EL (cell line): Measurements from ENCODE around the gene PPBP.
"Not testable (repeated sequence)": the region's sequence is repeated elsewhere in the genome, so short reads cannot be mapped to it uniquely, and the experiment has no call there.

Source experiments
- DNase-seq: peaks from one replicate; pipeline ENCODE4 v3.0.0-alpha.2; 2016

The PPBP gene

DNA sequence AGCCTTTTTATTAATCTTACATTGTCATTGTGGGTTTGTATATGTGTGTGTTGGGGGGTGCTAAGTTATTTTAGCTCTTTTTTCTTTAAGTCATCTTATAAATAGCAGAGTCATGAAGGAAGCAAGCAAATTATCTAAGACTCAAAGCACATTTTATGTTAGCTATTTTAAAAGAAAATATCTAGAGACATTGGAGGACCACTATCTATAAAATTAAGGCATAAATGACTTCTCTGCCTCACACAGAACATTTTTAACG, 3.7 kb upstream of the PPBP start:
- DNase-seq: no peak

DNA sequence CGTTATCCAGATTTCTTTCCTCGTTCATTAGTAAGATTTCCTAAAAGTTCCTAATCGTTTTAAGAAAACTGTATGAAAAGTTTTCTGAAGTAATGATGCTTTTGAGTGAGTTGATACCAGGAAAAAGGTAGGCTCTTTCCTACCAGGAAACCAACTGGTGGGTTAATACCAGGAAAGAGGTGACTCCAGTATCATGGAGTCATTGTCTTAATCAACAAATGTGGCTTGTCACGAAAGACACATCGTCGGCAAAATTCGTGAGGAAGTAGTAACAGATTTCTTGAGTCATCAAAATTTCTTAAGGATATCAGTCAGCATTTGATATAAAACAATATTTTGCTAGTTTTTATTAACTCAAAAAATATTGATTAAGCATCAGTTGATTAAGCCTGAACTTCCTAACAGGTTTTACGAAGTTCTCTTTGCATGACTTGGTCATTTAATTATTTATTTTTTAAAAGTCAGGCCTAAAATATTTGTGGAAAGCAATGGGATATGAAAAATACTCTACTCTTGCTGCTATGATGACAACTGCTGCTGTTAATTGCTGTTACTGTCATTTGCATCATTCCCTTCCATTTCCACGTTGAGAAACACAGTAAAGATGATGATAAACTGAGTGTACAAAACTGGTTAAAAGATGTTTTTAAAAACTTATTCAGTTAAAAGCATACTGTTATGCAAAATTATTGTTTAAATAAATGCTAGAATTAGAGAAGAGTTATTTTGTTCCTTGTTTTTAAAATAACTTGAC, 3.2 kb upstream of the PPBP start:
- DNase-seq: no peak

DNA sequence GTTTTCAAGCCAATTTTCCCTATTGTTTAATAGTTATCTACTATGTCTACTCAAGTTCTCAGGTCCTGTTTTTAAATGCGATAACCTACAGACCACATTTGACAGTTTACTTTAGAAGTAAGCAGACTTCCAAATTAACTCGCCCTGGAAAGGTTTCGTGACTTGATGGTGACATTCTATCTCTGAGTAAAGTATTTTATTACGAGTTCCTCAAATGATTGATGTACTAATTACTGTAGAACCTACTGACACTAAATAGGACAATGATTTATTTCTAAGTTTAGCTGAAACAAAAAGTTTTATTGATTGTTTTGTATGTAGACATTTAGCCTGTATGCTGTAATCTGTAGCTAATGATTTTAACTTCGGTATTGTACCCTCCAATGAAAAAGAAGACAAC, 1.9 kb upstream of the PPBP start:
- no peak for DNase-seq

DNA sequence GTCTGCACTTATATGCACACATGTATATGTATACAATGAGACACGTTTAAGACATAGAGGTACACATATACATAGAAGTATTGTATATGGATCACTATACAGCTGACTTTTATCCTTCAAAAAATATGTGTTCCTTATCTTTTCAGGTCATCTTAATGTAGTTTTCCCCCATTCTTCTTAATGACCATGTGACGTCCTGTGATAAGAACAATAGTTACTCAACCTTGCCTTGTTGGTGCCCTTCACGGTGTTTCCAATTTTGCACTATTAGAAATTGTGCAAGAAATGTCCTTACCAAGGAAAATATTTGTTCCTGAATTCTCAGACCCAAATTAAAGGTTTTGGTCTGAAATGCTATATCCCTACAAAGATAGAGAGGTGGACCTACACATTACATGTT, 1.0 kb upstream of the PPBP start:
- DNase-seq: no peak

DNA sequence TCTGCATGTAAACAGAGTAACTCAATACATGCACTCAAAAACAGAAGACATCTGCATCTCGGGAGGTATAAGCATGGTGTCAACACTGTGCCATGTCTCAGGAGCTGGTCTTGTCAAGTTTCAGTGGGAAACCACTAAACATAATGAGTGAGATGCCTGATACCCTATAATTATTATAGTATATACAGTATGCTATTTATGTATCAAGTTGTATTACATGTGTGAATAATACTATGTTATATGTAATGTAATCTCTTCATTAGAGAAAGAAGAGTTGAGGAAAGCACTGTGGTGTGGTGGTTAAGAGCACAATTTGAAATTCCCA, 2.5 kb downstream of the PPBP start:
- DNase-seq: no peak

DNA sequence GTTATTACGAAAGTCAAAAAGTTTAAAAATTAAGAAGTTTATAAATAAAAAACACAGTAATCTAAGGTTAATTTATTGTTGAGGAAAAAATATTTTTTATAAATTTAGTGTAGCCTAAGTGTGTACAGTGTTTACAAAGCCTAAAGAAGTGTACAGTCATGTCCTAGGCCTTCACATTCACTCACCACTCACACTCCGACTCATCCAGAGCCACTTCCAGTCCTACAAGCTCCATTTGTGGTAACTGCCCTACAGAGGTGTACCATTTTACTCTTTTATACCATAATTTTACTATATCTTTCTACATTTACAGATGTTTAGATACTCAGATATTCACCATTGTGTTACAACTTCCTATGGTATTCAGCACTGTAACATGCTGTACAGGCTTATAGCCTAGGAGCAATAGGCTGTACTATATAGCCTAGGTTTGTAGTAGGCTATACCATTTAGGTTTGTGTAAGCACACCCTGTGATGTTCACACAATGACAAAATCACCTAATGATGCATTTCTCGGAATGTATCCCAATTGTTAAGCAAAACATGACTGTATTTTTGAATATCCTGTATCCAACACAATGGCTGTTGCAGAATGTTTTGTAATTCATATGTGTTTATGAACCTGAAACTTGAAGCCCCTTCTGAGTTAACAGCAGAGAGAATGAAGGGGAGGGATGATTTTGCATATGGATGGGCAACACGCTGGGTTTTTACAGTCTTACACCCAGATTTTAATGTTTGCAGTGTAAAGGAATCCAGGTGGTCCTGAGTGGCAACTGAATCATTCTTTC, 3.1 kb downstream of the PPBP start:
- peak; percentile 21 for DNase-seq

DNA sequence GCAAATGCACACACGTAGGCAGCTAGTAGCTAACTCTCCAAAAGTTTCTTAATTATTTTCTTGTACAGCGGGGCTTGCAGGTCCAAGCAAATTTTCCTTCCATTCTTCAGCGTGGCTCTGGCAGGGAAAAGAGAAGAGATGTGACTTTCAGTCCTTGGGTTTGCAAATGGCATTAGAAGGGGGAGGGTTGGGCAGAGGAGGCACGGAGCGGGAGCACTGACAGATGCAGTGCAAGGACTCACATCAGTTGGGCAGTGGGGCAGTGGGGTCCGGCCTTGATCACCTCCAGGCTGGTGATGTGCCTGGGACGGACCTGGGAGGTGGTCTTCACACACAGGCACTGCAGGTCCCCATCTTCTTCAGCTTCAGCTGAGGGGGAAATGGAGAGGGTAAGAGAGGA, 6.8 kb downstream of the PPBP start:
- not testable (repeated sequence) for DNase-seq

DNA sequence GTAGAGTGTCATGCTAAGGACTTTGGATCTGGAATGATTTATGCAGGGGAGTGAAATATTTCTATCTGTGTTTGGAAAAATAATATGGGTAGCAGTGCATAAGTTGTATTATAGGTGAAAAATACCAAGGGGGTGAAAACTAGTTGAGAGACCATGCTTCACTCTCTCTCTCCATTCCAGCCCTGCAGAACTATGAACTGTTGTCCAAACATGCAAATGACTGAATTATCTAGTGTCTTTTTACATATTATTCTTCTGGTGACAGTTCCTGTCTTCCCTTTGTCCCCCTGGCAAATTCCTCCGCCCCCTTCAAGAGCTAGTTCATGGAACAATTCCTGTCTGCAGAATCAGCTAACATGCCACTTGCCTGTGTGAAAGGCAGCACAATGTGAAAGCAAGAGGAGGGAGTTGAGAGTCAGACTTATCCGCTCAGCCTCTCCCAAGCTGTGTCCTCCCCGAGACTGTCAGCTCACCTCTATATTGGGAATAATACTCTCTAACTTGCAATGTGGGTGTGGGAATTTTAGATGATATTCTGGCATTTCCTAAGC, 8.5 kb downstream of the PPBP start:
- DNase-seq: no peak

DNA sequence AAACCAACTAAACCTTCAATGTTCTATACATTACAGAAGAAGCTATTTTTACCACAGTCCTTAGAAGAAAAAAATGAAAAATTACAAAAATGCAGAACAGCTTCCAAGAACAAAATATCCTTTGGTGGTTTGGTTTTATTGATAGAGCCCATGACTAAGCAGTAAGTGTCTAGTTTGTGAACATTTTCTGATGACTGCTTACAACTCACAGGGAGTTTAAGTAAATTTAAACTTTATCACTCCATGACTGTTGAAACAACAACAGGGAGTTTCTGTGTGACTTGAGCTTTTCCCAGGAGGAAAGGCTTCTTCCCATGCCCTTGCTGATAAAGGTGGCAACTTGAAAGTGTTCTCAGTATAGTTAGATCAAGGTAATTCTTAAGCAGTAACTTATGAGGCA, 9.1 kb downstream of the PPBP start:
- DNase-seq: peak; percentile 71

DNA sequence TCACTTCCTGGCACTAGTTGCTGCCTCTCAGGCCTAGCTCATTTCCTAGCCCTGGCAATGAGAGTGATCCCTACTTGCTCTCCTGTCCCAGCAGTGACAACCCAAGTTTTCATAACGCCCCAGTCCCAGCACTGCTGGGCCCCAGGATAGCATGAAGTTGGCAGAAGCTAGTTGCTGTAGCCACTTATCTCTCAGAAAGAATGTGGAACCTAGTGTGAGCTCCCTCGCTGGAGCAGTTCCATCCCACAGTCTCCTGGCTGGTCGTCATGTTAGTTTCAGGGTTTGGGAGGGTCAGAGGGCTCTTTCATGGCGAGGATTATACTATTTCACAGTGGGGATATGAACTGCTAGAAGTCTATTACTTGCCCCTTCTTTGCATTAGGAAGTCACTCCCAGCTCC, 11.3 kb downstream of the PPBP start:
- DNase-seq: no peak

DNA sequence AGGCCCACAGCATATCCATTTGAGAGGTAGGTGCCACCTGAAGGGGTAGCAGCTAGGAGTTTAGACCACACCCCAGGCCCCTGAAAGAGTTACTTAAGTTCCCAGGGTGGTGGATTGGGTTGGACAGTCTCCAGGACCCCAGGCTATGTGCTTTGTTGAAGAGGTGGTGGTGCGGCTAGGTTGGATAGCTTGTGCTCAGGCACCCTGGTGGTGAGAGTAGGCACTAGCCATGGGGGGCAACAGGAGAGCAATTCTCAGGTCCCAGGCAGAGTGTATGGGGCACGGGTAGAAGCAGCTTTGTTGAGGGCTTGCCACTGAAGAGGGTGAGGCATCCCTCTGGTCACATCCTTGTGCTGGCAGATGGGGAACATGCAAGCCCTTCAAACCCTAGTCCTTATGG, 11.8 kb downstream of the PPBP start:
- DNase-seq: no peak

DNA sequence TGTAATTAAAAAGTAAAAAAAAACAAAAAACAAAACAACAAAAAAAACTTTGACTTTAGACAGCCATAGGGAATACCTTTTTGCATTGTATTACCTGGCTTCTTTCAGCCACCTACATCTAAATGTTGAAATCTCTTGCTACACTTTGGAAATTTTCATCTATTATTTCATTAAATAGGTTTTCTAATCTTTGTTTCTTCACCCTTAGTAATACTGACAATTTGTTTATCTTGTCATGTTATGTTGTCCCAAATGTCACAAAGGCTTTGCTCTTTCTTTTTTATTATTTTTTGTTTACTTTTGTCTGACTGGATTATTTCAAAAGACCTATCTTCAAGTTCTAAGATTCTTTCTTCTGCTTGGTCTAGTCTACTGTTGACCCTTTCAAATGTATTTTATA, 13.6 kb downstream of the PPBP start:
- DNase-seq: no peak

DNA sequence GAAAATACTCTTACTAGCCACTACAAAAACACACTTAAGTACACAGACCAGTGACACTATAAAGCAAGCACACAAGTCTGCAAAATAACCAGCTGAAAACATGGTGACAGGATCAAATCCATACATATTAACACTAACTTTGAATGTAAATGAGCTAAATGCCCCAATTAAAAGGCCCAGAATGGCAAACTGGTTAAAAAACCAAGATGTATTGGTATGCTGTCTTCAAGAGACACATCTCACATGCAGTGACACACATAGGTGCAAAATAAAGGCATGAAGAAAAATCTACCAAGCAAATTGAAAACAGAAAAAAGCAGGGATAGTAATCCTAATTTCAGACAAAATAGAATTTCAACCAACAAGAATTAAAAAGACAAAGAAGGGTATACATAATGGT, 17.0 kb downstream of the PPBP start:
- no peak for DNase-seq

DNA sequence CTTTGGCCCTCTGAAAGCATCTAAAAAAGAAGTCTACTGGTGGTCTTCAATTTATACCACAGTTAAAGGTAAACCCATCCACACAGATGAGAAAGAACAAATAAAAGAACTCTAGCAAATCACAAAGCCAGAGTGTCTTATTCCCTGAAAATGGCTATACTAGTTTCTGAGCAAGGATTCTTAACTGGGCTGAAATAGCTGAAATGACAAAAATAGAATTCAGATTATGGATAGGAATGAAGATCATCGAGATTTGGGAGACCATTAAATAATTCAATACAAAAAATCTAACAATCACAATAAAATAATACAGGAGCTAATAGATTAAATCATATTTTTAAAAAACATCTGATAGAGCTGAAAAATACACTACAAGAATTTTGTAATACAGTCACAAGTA, 18.0 kb downstream of the PPBP start:
- DNase-seq: no peak

DNA sequence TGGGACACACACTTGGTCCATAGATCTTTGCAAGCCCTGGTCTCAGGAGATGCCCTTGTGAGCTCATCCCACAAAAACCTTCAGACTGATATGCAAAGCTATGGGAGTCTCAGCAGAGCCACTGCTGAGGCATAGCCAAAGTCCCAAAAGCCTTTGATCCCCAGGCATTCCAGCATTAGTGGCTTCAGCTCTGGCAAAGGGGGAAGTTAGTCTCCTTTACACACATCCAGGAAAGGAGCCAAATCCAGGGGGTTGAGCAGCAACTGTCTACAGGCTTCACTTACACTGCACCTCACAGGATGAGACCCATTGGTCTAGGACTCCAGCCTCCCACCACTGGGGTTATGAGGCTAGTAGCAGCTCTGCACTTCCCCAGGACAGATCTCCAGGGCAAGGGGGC, 20.1 kb downstream of the PPBP start:
- no peak for DNase-seq

DNA sequence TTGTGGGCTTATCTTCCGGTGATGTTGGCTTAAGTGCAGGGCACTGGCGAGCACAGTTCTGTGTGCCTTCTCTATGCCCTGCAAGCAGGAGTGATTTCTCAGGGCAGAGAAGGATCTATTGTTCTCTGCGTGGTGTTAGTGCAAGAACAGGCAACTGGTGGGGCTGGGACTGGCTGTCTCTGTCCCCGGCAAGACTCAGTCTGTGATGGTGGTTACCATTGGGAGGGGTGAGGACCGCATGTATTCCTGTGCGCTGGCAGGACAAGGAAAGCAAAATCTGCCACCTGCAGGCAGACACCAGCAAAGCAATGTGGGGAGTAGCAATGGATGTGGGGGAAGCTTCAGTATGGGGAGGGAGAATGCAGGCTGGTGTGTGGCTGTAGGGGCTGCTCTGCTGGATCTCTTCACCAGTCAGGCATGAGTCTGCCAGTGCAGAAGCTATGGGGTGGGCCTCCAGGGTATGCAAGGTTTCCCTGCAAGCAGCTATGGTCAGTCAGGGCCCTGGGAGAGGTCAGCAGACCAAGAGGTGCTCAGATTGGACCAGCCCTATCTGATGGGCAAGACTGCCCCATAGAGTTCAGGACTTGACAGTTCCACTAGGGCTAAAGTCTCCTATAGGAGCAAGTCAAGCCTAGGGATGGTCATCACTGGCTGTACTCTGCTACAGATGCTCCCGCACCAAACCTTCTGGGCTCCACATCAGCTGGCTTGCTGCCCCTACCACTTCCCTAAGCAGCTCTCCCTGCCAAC, 23.0 kb downstream of the PPBP start:
- DNase-seq: peak; percentile 17

DNA sequence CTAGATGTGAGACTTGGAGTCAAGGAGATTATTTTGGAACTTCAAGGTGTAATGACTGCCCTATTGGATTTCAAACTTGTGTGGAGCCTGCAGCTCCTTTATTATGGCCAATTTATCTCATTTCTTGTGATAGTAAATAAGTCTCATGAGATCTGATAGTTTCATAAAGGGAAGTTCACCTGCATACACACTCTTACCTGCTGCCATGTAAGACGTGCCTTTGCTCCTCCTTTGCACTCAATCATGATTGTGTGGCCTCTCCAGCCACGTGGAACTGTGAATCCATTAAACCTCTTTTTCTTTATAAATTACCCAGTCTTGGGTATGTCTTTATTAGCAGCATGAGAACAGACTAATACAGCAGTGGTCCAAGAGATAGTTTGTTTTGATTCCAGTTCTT, 25.3 kb downstream of the PPBP start:
- DNase-seq: no peak

DNA sequence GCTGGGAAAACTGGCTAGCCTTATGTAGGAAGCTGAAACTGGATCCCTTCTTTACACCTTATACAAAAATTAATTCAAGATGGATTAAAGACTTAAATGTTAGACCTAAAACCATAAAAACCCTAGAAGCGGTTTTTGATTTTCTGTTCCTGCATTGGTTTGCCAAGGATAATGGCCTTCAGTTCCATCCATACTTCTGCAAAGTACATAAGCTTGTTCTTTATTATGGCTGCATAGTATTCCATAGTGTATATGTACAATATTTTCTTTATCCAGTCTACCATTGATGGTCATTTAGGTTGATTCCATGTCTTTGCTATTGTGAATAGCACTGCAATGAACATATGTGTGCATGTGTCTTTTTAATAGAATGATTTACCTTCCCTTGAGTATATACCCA, 28.9 kb downstream of the PPBP start:
- DNase-seq: not testable (repeated sequence)

DNA sequence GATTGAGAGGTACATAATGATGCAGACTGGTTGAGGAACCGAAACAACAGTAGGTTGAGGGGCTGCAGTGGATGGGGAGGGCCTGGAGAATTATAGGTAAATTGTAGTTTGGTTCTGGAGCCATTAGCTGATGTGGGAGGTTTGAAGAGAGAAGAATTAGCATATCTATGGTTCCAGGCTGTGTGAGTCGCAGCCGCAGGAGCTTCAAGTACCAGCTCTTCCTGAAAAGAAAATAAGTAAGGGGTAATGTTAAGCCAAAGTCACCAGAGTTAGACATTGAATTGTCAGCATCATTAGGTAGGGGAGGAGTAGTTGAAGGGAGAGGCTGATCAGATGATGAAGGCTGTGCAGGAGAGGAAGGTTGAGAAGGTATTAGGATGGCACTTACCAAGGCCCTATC, 35.6 kb downstream of the PPBP start:
- no peak for DNase-seq

DNA sequence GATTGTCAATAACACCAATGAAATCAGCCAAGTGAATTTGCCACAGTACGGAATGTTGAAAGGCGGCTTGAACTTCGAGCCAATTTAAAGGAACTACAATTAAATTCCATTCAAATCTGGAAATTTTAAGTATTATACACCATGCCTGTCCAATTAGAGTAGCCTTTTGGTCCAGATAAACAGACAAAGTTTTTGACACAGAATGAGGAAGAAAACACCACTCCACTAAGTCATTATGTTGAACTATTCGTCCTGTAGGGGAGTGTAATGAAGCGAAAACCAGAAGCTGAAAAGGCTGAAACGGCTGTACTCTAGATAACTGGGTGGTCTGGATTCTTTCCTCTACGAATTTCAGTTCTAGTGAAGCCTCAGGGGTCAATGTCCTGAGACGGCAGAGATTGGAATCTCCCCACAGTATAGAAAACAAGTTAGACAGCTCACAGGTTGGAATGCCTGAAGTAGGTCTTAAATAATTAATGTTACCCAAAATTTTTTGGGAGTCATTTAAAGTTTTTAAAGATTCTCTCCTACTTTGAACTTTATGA, 37.5 kb downstream of the PPBP start:
- not testable (repeated sequence) for DNase-seq

DNA sequence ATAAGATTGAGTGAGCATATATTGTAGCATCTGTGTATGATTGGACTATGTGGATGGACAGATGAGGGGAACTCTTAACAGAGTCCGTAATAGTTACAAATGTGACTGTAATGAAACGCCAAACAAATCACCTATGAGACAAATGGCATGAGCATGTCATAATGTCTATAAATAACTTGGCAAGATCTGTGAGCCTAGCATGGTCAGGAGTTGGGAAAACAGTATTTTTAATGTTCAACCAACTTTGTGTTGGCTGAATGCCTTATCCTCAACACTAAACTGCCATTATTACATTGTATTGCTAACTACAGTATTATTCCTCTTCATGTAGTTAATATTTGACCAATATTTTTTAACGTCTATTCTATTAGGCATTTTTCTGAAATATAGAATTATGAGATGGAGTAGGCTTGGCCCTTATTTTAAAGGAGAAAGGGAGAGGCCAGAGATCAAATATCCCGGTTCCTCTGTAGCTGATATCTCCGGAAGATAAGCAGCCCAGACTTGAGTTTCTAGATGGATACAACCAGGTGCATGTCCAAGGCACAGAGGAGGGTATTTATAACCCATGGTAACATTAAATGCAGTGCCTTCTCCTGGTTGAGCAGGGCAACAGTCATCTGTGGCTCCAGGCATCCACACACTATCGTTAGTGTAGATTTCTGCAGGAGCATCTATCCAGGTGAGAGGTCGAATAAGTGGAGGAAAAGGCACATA, 38.8 kb downstream of the PPBP start:
- no peak for DNase-seq

DNA sequence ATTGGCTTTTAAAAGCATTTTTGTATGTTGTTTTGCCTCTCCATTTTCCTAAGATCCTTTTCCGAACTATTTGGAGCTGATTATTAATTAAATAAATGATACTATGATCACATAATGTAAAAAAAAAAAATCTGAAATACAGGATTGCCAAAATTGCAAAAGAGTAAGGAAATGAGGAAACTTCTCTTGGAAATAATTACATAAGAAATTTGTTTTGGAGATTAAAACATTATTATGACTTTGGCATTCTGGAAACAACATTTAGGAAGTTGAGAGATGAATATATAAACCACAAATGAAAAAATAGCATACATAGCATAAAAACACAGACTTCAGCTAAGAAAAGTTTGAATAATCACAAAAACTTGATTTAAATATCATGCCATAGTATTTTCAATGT, 39.7 kb downstream of the PPBP start:
- DNase-seq: no peak
